NB4 (cell line): ENCODE measurements around the gene ARVCF.

Experiments
- MYC ChIP-seq: IDR thresholded peaks from 2 replicates; pipeline ENCODE4 v1.6.1; 2011; ENCODE audit warnings: low read depth, low read length
- POLR2A ChIP-seq: IDR thresholded peaks from 2 replicates; pipeline ENCODE4 v1.6.1; 2011; ENCODE audit warnings: mild to moderate bottlenecking; ENCODE audit not compliant: insufficient read length; ENCODE audit errors: extremely low read depth
- TF ChIP-seq, protein P1 (sequence below): IDR thresholded peaks from one replicate; pipeline ENCODE4 v1.5.1; 2012; ENCODE audit warnings: low read depth, low read length
- TF ChIP-seq, protein P2 (sequence below): IDR thresholded peaks from 2 replicates; pipeline ENCODE4 v1.6.1; 2011; ENCODE audit warnings: low read depth, low read length

DNA sequence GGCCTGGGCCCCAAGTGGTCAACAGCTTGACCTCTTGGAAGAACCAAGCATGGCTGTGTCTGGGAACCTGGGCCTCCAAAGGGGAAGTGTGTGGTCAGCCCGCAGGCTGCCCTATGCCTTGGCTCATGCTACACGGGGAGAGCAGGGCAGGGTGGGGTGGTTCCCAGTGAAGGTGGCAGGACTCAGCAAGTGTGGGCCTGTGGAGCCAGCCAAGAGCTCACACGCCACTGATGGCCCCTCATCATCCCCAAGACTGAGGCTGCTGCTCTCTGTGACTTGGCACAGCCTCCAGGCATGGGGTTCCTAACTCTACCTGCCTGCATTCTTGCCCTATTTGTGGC, 47.5 kb upstream of the ARVCF start:
- TF ChIP-seq, protein P1, sequence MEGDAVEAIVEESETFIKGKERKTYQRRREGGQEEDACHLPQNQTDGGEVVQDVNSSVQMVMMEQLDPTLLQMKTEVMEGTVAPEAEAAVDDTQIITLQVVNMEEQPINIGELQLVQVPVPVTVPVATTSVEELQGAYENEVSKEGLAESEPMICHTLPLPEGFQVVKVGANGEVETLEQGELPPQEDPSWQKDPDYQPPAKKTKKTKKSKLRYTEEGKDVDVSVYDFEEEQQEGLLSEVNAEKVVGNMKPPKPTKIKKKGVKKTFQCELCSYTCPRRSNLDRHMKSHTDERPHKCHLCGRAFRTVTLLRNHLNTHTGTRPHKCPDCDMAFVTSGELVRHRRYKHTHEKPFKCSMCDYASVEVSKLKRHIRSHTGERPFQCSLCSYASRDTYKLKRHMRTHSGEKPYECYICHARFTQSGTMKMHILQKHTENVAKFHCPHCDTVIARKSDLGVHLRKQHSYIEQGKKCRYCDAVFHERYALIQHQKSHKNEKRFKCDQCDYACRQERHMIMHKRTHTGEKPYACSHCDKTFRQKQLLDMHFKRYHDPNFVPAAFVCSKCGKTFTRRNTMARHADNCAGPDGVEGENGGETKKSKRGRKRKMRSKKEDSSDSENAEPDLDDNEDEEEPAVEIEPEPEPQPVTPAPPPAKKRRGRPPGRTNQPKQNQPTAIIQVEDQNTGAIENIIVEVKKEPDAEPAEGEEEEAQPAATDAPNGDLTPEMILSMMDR, result no peak
- no peak for TF ChIP-seq MYC
- TF ChIP-seq POLR2A, result no peak
- TF ChIP-seq, protein P2, sequence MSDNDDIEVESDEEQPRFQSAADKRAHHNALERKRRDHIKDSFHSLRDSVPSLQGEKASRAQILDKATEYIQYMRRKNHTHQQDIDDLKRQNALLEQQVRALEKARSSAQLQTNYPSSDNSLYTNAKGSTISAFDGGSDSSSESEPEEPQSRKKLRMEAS, result no peak
